ENCODE data around the gene PTMA.

DNA sequence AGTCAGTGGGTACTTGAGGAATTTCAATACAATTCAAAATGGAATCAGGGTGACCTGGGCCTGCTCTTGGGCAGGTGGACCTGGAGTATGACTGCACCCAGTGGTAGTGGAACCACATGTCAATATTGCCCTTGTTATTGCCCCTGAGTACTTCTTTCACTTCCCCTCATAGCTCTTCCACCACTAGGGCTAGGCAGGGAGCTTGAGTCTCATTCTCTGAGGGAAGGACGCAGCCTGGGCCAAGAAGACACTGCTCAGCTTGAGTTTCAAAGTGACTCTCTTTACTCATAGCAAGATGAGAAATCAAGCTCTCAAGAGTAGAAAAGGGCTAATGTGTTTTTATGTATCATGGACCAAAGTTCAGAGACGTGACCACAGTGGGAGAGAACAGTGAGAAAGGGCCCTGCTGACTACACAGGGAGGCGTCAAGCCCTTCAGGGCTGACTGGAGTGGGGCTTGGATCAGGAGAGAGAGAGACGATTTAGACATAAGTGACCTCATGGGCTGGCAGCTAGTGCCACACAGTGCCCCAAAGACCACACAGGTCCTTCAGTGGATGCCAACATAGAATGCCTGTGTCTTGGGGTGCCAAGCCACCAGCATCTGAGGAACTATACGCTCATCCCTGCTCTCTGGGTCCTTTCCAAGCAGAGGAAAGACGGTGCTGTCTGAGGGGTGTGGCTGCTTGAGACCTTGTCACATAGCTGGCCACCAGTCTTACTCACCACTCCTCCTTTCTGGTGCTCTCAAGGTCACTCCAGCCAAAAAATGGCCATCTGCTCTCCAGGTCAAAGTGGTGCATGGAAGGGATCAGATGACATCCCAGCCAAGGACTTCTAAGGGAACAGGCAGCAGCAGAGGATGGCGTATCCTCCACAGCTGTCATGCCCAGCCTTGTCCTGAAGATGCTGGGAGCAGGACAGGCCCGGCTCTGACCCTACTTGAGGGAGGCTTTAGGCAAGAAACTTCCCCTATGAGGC lies 13.0 kb downstream of the PTMA start:
- TF ChIP-seq, protein P1, sequence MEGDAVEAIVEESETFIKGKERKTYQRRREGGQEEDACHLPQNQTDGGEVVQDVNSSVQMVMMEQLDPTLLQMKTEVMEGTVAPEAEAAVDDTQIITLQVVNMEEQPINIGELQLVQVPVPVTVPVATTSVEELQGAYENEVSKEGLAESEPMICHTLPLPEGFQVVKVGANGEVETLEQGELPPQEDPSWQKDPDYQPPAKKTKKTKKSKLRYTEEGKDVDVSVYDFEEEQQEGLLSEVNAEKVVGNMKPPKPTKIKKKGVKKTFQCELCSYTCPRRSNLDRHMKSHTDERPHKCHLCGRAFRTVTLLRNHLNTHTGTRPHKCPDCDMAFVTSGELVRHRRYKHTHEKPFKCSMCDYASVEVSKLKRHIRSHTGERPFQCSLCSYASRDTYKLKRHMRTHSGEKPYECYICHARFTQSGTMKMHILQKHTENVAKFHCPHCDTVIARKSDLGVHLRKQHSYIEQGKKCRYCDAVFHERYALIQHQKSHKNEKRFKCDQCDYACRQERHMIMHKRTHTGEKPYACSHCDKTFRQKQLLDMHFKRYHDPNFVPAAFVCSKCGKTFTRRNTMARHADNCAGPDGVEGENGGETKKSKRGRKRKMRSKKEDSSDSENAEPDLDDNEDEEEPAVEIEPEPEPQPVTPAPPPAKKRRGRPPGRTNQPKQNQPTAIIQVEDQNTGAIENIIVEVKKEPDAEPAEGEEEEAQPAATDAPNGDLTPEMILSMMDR (IDR thresholded peaks at IDR 0.05; ENCODE audit: poor library complexity): no peak
- no peak for TF ChIP-seq EZH2 (IDR thresholded peaks at IDR 0.05; ENCODE audit: borderline replicate concordance)

Data from hepatocyte (in vitro differentiated cells).